GM21786 (cell line): ENCODE data around the gene KDELR1.
A peak's percentile ranks its signal among the peaks of the same experiment; 100 is the strongest.

ENCODE experiments used
- ATAC-seq: cut with Tn5 transposase; IDR thresholded peaks from one replicate; pipeline ENCODE4 v1.9.1; 2021; ENCODE audit not compliant: unreplicated experiment

The KDELR1 gene

DNA sequence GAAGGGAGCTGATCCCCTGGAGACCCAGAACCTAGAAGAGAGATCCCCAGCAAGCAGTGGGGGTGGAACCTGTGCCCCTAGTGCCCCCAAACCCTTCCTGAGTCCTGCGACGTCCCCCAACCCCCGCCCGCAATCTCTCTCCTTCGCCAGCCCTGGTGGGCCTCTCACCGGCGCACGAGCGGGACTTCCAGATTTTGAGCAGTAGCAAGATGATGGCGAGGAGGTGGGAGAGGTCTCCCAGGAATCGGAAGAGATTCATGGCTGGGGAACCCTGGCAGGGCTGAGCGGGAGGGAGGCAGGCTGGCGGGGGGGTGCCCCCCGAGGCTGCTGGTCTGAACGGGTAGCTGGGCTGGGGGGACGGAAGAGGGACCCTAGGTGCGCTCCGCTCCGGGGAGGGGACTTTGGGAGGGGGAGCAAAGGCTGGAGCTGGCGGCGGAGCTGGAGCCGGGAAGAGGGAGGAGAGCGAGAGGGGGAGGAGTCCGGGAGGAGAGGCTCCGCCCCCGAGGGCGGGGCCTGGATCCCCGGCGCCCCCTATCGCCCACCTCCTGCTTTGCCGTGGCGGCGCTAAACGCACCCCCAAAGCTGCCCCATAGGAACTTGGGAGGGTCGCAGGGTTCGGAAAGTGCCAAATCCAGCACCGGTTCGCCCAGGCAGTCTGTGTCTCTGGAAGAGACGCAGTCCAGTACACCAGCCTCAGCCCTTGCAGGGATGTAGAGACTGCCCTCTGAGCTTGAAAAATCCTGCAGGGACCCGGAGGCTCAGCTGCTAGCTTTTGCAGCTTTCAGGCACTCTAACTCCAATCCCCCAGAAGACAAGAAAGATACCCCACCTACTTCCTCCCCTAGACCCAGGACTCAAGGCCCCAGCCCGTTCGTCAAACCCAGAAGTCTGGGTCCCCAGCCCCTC lies at the start of gene KDELR1:
KDELR1 (minus strand) TSS at position 452 of the 906 bp plus-strand sequence; CDS start at position 259, 193 bp downstream.
- no peak for ATAC-seq

DNA sequence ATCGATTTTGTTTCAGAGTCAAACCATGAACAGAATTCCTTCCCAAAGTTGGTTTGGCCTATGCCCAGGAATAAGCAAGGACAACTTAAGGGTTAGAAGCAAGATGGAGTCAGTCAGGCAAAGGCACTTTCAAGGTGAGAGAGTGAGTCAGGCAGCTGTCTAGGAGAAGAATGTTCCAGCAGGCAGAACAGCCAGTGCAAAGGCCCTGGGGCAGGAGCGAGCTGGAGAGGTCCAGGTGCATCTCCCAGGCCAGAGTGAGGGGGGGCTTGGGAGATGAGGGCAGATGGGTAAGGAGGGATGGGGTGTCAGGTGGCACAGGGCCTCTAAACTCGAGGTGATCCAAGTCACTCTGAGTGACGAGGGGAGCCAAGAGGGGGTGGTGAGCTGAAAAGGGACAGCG lies 45.2 kb upstream of the KDELR1 start:
- ATAC-seq: no peak

DNA sequence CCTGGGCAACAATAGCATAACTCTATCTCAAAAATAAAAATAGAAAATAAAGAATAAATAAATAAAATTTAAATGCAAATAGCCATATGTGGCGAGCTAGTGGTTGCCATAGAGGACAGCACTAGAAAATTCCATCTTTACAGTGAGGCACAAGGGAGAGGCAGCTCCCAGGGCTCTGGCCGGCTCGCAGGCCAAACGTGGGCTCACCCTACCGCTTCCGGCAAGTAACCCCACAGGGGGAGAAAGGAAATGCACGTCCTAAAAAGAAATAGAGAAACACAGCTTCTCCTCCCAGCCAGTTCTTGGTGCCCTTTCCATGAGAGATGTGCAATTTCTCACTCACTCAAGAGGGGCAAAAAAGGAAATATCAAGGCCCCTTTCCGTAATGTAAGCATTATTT lies 42.0 kb upstream of the KDELR1 start:
- no peak for ATAC-seq

DNA sequence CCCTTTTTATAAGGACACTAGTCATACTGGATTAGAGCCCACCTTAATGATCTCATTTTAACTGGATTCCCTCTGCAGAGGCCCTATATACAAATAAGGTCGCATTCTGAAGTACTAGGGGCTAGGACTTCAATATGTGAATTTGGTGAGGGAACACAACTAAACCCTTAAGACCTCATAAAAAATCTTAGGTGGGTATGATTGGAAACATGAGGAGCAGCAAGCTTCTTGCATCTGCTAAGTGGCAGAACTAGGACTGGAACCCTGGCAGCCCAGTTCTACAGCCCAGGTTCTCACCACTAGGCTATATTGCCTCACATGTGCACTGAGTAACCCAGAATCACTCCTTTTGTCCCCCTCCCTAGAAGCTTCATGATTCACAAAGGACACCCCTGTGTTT lies 37.3 kb upstream of the KDELR1 start:
- ATAC-seq: no peak

DNA sequence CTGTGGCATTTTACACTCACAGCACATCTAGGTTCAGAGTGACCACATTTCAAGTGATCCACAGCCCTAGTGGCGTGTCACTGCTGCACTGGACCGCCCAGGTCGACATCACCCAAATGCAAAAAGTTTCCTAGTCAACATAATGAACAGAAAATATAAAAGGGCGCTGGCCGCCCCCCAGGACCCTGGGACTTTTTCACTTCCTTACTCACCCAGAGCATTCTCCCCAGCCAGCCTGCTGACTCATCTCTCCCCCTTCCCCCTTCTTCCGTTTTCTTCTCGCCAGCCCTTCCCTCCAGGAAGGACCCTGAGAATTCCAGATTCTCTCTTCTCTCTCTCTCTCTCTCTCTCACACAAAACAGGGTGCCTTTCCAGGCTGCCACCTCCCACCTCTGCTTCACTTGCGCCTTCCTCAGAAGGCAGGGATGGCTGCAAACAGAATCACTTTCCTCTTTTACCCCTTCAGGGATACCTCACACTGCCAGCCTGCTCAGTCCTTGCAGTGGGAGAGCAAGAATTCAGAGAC lies 33.4 kb upstream of the KDELR1 start:
- no peak for ATAC-seq

DNA sequence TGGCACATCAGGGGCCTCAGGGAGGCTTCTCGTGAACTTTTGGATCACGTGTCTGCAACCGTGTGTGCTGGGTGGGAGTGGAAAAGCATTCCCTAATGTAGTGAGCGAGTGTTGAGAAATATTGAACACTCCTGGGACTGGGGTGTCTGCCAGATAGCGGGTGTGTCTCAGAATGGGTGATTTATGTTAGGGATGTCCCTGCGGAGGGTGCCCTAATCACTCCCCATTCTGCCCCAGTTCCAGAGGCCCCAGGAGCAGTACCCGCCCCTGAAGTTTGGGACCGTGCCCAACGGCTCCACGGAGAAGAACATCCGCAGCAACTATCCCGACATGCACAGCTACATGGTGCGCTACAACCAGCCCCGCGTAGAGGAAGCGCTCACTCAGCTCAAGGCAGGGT lies 30.2 kb upstream of the KDELR1 start:
- no peak for ATAC-seq

DNA sequence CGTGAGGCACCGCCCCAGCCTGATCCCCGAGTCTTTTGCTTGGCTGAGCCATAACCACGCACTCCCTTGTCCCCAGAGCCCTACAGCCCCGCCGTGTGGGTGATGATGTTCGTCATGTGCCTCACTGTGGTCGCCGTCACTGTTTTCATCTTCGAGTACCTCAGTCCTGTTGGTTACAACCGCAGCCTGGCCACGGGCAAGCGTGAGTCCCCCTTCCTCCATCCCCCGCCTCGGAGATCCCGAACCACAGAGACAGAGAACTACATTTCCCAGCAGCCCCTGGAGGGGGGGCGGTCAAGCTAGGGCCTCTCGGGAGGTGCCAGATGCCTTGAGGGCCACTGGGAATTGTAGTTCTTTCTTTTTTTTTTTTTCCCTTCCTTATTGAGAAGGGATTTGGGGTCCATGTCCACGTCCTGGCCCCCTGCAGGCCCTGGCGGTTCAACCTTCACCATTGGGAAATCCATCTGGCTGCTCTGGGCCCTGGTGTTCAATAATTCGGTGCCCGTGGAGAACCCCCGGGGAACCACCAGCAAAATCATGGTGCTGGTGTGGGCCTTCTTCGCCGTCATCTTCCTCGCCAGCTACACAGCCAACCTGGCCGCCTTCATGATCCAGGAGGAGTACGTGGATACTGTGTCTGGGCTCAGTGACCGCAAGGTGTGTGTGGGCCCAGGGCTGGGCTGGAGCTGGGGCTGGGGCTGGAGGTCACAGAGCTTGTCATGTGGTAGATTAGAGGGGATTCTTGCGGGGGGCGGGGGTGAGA lies 28.0 kb upstream of the KDELR1 start:
- no peak for ATAC-seq

DNA sequence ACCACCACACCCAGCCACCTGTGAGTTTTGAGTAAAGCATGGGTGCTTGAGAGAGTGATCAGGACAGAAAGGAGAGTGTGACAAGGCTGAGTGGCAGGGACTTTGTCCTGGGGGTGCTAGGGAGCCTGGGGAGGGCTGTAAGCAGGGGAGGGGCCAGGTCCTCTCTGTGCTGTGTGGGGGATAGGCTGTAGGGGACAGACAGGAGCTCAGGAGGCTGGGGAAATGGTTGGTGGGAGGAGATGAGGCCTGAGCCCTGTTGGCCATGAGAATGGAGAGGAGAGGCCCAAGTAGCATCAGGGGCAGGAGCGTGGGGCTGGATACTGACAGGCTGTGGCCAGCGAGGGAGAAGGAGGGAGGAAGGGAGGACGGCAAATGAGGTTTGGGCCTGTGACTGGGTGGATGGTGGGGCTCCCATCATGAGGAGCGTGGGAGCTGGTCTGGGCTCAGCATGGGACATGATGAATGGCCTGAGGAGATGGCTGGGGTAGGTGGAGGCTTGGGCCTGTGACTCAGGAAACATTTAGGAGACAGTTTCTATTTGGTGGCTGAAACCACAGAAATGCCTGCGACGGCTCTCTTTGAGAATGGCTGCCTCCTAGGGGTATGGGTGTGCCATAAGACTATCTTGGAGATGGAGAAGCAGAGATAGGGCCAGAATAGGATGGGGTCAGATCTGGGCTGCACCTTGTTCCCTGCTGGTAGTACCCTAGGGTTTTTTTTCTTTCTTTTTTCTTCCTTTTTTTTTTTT lies 27.1 kb upstream of the KDELR1 start:
- no peak for ATAC-seq

DNA sequence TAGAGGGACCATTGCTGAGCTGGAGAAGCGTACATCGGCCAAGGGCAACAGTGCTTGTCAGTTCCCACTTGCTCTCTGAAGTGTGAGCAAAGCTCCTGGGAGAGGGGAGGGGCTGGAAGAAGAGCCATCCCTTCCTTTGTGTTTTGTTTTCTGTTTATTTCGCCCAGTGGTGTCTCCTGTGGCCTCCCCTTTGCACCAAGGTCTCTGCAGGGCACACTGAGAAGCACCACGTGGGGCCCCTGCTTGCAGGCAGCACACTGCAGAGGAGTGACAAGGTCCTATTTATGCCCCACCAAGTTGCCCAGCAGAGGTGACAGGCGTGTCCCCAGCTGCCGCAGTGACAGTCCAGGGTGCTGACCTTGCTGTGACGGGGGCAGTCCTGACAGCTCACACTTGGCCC lies 26.1 kb upstream of the KDELR1 start:
- ATAC-seq: no peak

DNA sequence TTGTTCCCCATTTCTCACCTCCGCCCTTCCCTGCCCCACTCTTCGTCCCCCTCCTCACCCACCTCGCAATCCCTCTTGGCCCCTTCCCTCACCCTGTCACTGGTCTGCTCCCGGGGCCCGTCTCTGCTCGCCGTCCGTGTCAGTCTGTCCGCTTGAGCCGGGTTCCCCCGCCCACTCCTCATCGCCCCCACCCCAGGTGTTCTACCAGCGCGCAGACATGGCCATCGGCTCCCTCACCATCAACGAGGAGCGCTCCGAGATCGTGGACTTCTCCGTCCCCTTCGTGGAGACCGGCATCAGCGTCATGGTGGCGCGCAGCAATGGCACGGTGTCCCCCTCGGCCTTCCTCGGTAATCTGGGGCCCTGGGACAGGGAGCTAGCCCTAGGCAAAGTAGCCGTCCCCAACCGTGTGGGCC lies 24.5 kb upstream of the KDELR1 start:
- no peak for ATAC-seq

DNA sequence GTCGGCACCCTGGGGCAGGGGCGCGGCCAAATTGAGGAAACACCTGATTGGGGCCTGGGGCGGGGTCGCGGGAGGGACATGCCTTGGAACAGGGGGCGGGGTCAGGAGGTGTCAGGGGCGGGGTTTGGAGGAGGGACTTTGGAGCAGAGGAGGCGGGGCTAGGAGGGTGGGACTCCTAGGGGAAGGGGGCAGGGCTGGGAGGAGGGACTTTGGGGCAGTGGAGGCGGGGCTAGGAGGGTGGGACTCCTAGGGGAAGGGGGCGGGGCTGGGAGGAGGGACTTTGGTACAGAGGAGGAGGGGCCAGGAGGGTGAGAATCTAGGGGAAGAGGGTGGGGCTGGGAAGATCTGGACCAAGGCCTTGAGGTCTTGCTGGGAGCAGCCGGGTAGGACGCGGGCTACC lies 24.0 kb upstream of the KDELR1 start:
- ATAC-seq: no peak

DNA sequence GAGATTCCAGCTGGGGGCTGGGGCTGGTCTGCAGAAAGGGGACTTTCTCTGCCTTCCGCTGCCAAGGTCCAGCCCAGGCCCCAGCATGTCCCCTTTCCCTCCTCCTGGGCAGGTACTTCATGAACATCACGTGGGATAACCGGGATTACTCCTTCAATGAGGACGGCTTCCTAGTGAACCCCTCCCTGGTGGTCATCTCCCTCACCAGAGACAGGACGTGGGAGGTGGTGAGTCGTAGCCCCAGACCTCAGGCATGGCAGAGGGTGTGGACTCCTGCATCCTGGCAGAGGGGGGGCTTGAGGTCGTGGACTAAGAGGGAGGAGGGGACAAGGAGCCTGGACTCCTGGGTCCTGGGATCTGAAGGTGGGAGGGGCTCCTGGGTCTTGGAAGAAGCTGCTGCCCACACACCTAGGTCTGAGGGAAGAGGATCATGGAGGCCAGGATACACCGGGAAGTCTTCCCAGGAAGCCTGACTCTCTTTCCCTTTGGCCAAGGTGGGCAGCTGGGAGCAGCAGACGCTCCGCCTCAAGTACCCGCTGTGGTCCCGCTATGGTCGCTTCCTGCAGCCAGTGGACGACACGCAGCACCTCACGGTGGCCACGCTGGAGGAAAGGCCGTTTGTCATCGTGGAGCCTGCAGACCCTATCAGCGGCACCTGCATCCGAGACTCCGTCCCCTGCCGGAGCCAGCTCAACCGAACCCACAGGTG lies 22.7 kb upstream of the KDELR1 start:
- no peak for ATAC-seq

DNA sequence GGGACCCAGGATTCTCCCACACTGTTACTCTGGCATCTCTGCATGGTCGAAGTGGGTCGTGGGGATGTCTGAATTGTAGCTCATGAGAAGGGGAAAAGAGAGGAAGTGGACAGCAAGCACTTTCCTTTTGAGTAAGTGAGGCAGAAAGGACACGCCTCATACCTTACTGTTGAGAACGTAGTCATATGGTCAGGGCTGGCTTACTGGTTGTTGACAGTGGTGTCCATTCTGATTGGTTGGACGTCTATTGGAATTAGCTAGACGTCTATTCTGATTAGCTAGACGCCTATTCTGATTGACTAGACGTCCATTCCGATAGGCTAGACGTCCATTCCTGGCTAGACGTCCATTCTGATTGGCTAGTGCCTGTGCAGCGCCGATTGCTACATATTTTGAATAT lies 14.5 kb upstream of the KDELR1 start:
- no peak for ATAC-seq

DNA sequence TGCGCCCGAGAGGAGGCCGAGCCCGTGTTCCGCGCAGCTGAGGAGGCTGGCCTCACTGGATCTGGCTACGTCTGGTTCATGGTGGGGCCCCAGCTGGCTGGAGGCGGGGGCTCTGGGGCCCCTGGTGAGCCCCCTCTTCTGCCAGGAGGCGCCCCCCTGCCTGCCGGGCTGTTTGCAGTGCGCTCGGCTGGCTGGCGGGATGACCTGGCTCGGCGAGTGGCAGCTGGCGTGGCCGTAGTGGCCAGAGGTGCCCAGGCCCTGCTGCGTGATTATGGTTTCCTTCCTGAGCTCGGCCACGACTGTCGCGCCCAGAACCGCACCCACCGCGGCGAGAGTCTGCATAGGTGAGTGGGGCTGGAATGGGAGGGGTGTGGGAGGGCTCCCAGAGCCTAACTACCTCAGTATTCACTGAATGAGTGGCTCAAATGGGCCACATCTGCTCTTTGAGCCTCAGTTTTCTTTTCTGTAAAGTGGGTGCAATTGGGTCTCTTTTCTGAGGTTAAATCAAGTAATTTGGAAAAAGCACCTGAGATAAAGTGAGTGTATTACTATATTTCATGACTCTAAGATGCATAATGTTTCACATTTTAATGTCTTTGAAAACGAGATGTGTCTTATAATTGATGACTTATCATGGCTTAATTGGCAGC lies 13.8 kb upstream of the KDELR1 start:
- no peak for ATAC-seq

DNA sequence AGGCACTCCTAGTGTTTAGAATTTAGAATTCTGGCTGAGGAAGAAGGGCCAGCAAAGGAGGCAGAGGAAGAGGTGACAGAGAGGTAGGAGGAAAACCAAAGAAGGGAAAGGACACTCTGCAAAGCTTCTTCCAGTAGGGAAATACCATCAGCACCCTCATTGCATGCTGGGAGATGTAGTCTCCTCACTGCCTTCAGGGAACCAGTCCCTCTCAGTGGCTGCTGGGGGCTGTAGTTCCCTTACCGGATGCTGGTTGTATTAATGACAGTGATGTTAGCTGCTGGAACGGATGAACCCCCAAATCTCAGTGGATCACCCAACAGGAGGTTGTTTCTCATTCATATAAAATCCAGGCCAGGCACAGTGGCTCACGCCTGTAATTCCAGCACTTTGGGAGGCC lies 12.3 kb upstream of the KDELR1 start:
- peak; percentile 61 for ATAC-seq

DNA sequence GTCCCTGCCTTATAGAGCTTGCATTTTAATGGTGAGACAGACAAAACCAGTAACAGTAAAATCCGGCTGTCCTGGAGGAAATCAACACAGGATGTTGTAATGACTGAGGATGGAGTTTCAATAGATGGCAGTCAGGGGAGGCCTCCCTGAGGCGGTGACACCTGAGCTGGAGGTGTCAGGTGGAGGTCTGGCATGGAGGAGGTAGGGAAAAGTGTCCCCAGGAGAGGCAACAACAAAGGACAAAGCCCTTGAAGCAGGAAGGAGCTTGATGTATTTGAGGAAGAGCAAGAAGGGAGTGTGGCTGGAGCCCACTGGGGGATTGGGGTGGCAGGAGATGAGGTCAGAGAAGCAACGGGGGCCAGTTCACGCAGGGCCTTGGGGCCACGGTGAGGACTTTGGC lies 9.9 kb upstream of the KDELR1 start:
- no peak for ATAC-seq

DNA sequence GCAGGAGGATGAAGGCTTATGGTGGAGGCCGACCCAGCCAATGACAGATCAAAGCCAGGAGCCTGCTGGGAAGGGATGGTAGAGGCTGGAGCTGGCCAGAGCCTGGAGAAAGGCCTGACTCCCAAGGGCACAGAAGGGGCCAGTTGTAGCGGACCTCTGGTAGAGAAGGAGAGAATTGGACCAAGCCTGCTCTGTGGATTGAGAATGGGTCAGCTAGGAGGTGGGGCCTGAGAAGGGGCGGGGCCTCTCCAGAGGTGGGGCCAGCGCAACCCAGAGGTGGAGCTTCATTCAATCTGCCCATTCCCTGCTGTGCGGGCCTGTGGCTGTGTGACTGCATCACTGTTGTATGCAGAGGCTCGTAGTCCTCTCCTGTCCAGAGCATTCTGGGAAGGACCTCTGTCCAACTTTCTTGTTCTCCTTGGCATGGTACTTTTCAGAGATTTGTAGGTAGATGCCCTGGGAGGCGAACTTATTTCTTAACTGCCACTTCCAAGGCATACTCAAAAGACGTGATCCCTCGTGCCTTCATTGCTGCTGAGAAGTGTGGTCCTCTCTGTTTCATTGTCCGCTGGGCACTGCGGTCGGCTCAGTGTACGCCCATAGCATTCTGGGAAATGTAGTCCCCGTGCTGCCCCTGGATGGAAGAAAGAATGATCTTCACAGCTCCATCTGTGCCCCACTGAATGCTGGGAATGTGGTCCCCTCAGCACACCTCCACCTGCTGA lies 8.8 kb upstream of the KDELR1 start:
- ATAC-seq: no peak

DNA sequence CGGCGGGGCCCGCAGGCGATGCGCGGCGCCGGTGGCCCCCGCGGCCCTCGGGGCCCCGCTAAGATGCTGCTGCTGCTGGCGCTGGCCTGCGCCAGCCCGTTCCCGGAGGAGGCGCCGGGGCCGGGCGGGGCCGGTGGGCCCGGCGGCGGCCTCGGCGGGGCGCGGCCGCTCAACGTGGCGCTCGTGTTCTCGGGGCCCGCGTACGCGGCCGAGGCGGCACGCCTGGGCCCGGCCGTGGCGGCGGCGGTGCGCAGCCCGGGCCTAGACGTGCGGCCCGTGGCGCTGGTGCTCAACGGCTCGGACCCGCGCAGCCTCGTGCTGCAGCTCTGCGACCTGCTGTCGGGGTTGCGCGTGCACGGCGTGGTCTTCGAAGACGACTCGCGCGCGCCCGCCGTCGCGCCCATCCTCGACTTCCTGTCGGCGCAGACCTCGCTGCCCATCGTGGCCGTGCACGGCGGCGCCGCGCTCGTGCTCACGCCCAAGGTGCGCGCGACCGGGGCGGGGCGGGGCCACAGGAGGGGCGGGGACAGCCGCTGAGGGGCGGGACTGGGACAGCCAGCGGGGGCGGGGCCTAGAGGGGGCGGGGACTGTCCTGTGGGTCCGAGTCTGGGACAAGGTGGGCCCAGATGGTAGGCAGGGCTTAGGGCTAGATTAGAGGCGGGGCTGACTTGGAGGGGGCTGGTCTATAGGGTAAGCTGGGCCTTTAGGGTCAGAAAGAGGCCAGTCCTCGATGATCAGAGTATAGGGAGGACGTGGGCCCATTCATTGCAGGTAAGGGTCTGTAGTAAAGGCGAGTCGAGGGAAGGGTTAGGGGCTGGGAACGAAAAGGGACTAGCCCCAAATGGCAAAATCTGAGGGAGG lies 7.3 kb upstream of the KDELR1 start:
- no peak for ATAC-seq

DNA sequence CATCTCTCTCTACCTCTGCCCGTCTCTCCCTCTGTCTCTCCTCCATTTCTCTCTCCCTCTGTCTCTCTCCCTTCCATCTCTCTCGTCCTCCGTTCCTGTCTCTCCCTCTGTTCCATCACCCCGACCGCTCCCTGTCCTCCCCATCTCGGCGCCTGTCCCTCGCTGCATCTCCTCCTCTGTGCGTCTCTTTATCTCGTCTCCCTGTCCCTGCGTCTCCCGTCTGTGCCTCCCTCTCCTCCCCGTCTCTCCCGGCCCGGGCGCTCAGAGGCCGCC lies 6.7 kb upstream of the KDELR1 start:
- ATAC-seq: no peak
